Testis (tissue), 3 donors: Measurements from ENCODE around the gene HOXA6. TPM values are rescaled to one million over a fixed set of nuclear protein-coding genes. Genes with fewer than 3 reads are reported as not detected.
A peak's percentile ranks its signal among the peaks of the same experiment; 100 is the strongest.

Source experiments
- DNase-seq: peaks from one replicate; pipeline ENCODE4 v3.0.0-alpha.2; 2019
- H3K27ac ChIP-seq, 2 donors: fragments of 200-600 bp; sonication (generic); one replicate each; pipeline ENCODE4 v1.5.1; 2019
- H3K27me3 ChIP-seq: fragments of 200-600 bp; sonication (generic); one replicate; pipeline ENCODE4 v1.5.1; 2019
- H3K36me3 ChIP-seq: fragments of 200-600 bp; sonication (generic); one replicate; pipeline ENCODE4 v1.5.1; 2017; ENCODE audit warnings: low read depth; ENCODE audit errors: missing control alignments
- H3K4me1 ChIP-seq: fragments of 200-600 bp; sonication (generic); one replicate; pipeline ENCODE4 v1.5.1; 2019
- H3K4me3 ChIP-seq, 2 donors: fragments of 200-600 bp; sonication (generic); one replicate each; pipeline ENCODE4 v1.5.1; 2017 to 2019
- H3K9me3 ChIP-seq: fragments of 200-600 bp; sonication (generic); one replicate; pipeline ENCODE4 v1.5.1; 2017
- CTCF ChIP-seq, 3 experiments: fragments of 450-650 bp in 2 of 3; fragments of 200-600 bp in 1 of 3; sonication (generic) in 1 of 3; IDR thresholded peaks; one replicate each; pipeline ENCODE4 v1.5.1; 2016 to 2019; ENCODE audit warnings: antibody characterized with exemption in 3 of 3, mild to moderate bottlenecking in 2 of 3, moderate library complexity in 1 of 3
- POLR2A ChIP-seq: fragments of 450-650 bp; IDR thresholded peaks from one replicate; pipeline ENCODE4 v1.6.1; 2017; ENCODE audit warnings: antibody characterized with exemption, mild to moderate bottlenecking, moderate library complexity
- WGBS, 2 donors: methylation state at CpG; one replicate each; pipeline ENCODE4 v1.1.5; 2018; 5-methylcytosine and 5-hydroxymethylcytosine counted together
- intact Hi-C: fragments of 100-400 bp; cut with DNase I; formaldehyde crosslinking; loops from one replicate; pipeline ENCODE4 v1.15.1; 2023; ENCODE audit warnings: low total_unique reads
- polyA plus RNA-seq: library from polyadenylated mRNA; stranded (reverse); fragments of 350-450 nt; fragmentation: Illumina TruSeq; extraction: RNeasy Lipid Tissue Mini Kit (QIAGEN cat#74804); gene quantifications from one replicate; pipeline ENCODE4 v1.2.3, GENCODE V29; 2014; ENCODE audit warnings: low read depth, low replicate concordance; ENCODE audit not compliant: insufficient read depth
- total RNA-seq, 2 donors: library from RNA; depleted of rRNA; stranded (reverse); fragments of >200 nt; gene quantifications; one replicate each; pipeline ENCODE4 v1.2.3, GENCODE V29; 2016

Gene HOXA6
- total and polyA plus RNA-seq, 3 donors from 2014 or later = 0.37 TPM; not detected in 2

- no peak for TF ChIP-seq POLR2A
- no peak for TF ChIP-seq CTCF (IDR thresholded peaks at IDR 0.05)
- H3K27ac ChIP-seq = no peak overlapping the region
- 60 to 64% methylated on average over 7 of the region's 7 CpGs for WGBS, 2 donors
- H3K4me3 ChIP-seq = no peak overlapping the region
- H3K27me3 ChIP-seq = peaks cover 8% of the 10 kb centered on the region
- H3K36me3 ChIP-seq = no peaks in the 10 kb centered on the region
- H3K9me3 ChIP-seq = no peaks in the 10 kb centered on the region
- H3K4me1 ChIP-seq = peaks cover 9% of the 10 kb centered on the region
- intact Hi-C loops = loop anchor here (10.0 kb wide), 2 partner anchors 745 to 895 kb away; no protein-coding TSS in a partner anchor
- no peak for DNase-seq
These were observed 42.6 kb upstream of the HOXA6 start for GRCh38 chr7:27189997-27190748.

- H3K36me3 ChIP-seq = no peaks in the 10 kb centered on the region
- H3K9me3 ChIP-seq = no peaks in the 10 kb centered on the region
- peaks cover 9% of the 10 kb centered on the region for H3K4me1 ChIP-seq
- no peak for DNase-seq
- peaks cover 8% of the 10 kb centered on the region for H3K27me3 ChIP-seq
- TF ChIP-seq CTCF (IDR thresholded peaks at IDR 0.05) (no peak), POLR2A (no peak)
- 17 to 22% methylated on average over 13 to 18 of the region's 22 CpGs for whole genome bisulfite sequencing, 2 donors
- intact Hi-C loops = no loop called here
- no peak overlapping the region for H3K4me3 ChIP-seq
- no peak overlapping the region for H3K27ac ChIP-seq
These were observed 41.9 kb upstream of the HOXA6 start for GRCh38 chr7:27189295-27189996.

GRCh38 chr7:27188386-27189294 lies 41.1 kb upstream of the HOXA6 start:
- TF ChIP-seq POLR2A (no peak), CTCF (IDR thresholded peaks at IDR 0.05) (no peak)
- H3K27me3 ChIP-seq = peaks cover 8% of the 10 kb centered on the region
- peak overlapping the region in 1 of 2 donors; percentile 0 for H3K4me3 ChIP-seq
- no peaks in the 10 kb centered on the region for H3K36me3 ChIP-seq
- no peaks in the 10 kb centered on the region for H3K9me3 ChIP-seq
- DNase-seq = no peak
- intact Hi-C loops = no loop called here
- H3K27ac ChIP-seq = no peak overlapping the region
- peaks cover 13% of the 10 kb centered on the region for H3K4me1 ChIP-seq
- WGBS, 2 donors = 6 to 9% methylated on average over 44 to 49 of the region's 49 CpGs

- intact Hi-C loops = no loop called here
- WGBS, 2 donors = 9 to 14% methylated on average over 18 to 46 of the region's 46 CpGs
- DNase-seq = no peak
- Histone ChIP-seq H3K4me3 (no peak overlapping the region), H3K27ac (no peak overlapping the region), H3K27me3 (peaks cover 8% of the 10 kb centered on the region), H3K36me3 (no peaks in the 10 kb centered on the region), H3K9me3 (no peaks in the 10 kb centered on the region), H3K4me1 (peaks cover 12% of the 10 kb centered on the region)
- no peak for TF ChIP-seq POLR2A
These were observed 40.2 kb upstream of the HOXA6 start for GRCh38 chr7:27187475-27188385.
